NCI-H2171 treated with DMSO at 0.1 percent for 48 hours (cell line): Measurements from ENCODE around the gene CLCN1.

Experiments used
- DNase-seq: peaks from one replicate; lab custom pipeline; 2025; lab: John Stamatoyannopoulos, UW

CLCN1 gene

DNA sequence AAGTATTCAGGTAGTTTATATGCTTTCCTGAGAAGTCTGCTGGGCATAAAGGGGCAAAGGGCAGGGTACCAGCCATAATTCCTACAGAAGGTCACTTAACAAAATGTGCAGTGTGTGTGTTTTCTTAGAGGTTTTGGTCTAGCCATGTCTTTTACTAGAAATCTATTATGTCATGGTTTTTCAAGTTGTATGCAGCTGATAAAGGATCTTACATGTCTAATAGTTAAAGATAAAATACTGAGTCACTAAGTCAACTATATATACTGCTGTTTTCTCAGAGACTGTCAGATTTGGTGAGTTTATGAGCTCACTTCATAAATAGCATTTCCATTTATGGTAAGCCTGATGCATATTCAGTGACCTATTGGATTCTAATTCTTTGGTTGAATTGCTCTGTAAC is 20.0 kb upstream of the CLCN1 start:
- DNase-seq = no peak

DNA sequence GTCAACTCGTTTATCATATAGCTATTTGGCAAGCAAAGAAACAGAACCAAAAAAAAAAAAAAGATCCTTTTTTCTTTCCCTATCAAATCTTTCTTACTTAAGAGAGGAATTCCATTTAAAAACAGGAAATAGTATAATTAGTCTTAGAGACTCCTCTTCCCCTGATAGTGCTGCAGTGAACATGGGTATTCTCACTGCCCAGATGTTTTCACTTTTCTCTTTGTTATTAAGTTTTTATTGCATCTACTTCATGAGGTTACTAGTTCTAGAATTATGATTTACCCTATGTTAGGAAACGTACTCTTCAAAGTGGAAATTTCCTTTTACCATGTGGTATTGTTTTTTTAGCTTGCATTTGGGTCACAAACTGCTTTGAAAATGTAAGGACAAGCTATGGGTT is 19.2 kb upstream of the CLCN1 start:
- no peak for DNase-seq

DNA sequence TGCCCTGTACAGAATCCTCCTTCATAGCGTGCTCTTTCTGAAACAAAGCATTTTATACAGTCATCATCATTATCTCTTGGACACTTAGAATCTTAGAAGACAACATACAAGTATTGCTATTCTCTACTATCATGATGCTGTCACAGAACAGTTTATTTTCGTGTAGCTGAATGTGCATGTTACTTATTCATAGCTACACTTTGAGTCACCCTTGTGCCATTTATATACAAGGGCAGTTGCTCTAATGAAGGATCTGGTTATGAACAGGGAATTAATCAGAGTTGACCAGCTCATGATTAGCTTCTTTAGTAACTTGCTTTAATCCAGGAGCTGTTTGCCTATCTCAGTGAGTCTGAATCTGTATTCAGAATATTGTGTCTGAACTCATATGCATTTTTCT is 16.6 kb upstream of the CLCN1 start:
- DNase-seq = no peak

DNA sequence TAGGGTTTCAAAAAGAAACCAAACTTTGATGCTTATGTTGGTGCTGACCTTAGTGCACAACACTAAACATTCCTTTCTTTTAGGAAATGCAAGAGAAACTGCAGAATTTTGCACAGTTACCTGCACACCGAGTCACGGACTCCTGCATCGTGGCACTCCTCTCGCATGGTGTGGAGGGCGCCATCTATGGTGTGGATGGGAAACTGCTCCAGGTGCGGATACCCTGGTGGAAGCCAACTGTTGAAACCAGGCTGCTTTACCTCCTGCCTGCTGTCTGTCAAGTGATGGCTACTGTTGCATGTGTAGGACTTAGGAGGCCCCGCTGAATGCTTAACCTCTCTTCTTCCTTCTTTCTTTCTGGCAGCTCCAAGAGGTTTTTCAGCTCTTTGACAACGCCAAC is 16.1 kb upstream of the CLCN1 start:
- peak; percentile 12 for DNase-seq

DNA sequence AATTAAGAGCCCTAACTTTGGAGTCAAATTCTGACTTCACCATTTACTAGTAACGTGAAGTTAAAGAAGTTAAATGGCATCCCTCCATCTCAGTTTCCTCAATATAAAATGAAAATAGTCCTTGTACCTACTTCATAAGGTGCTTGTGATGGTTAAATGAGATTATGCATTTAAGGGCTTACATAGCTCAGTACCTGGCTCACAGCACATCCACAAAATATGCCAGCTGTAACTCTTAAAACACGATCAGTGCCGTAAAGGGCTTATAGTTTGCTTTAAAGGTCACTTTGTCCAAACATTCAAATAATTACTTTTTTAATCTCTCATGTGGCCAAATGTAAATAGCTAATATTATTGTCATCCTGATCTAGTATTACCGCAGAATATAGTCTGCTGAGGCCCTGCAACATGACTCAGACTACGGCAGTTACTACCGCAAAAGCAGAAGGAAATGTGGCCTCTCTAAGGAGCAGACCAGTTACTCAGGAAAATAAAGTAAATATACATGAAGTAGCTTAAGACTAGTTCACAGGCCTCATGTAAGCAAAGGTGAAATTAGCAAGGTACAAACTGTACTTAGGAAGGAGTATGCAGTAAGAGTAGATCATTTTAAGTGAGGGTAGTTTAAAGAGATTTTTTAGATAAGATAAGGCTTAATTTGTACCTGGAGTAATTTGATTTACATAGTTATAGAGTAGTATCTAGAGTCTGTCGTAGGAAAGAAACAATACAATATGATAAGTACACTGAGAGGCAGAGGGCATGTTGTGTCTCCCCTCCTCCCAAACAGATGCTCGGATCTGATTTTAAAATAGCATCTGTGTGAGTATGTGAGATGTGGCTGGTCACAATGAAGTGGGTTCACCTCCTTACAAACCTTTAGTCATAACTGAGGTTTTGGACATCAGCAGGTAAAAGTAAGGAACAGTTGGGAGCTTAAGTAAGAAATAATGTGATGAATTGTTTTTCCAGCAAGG is 14.7 kb upstream of the CLCN1 start:
- DNase-seq = no peak

DNA sequence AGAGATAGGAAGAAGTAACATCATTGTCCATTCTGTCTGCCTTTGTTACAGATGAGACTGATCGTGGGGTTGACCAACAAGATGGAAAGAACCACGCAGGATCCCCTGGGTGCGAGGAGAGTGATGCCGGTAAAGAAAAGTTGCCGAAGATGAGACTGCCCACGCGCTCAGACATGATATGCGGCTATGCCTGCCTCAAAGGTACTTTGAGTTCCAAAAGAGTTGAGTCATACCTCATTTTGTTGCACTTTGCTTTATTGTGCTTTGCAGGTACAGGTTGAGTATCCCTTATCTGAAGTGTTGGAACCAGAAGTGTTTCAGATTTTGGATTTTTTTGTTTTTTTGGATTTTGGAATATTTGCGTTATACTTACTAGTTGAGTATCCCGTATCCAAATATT is 12.2 kb upstream of the CLCN1 start:
- no peak for DNase-seq

DNA sequence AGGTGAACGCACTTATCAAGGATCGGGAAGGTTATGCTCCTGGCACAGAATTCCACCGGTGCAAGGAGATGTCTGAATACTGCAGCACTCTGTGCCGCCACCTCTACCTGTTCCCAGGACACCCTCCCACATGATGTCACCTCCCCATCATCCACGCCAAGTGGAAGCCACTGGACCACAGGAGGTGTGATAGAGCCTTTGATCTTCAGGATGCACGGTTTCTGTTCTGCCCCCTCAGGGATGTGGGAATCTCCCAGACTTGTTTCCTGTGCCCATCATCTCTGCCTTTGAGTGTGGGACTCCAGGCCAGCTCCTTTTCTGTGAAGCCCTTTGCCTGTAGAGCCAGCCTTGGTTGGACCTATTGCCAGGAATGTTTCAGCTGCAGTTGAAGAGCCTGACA is 11.0 kb upstream of the CLCN1 start:
- no peak for DNase-seq

DNA sequence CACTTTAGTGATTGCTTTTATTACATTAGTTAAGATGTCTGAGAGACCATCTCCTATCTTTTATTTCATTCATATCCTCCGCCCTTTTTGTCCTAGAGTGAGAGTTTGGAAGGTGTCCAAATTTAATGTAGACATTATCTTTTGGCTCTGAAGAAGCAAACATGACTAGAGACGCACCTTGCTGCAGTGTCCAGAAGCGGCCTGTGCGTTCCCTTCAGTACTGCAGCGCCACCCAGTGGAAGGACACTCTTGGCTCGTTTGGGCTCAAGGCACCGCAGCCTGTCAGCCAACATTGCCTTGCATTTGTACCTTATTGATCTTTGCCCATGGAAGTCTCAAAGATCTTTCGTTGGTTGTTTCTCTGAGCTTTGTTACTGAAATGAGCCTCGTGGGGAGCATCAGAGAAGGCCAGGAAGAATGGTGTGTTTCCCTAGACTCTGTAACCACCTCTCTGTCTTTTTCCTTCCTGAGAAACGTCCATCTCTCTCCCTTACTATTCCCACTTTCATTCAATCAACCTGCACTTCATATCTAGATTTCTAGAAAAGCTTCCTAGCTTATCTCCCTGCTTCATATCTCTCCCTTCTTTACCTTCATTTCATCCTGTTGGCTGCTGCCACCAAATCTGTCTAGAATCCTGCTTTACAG is 10.4 kb upstream of the CLCN1 start:
- DNase-seq = no peak

DNA sequence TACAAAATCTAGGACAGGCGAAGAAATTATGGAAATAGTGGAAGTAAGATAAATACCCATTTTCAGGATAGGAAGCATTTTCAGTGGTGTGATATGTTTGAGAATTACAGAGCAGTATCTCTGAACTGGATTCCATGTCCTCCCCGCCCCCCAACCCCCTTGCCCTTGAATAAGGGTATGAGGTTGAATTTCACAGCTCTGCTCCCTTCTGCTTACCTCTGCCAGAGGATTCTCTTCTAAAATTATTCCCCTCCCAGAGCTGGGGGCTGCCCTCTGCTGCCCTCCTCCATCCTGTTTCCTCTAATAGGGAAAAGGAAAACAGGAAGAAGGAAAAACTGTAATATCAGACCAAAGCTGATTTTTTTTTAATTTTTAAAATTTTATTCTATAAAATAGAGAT is 7.3 kb upstream of the CLCN1 start:
- DNase-seq = no peak

DNA sequence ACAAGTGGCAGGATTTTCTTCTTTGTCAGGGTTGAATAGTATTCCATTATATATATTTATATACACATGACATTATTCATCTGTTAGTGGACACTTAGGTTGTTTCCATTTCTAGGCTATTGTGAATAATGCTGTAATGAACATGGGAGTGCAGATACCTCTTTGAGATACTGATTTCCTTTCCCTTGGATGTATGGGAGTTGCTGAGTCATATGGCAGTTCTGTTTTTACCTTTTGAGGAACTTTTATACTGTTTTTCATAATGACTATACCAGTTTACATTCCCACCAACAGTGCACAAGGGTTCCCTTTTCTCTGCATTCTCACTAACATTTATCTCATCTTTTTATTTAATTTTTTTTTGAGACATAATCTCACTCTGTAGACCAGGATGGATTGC is 1.8 kb upstream of the CLCN1 start:
- no peak for DNase-seq

DNA sequence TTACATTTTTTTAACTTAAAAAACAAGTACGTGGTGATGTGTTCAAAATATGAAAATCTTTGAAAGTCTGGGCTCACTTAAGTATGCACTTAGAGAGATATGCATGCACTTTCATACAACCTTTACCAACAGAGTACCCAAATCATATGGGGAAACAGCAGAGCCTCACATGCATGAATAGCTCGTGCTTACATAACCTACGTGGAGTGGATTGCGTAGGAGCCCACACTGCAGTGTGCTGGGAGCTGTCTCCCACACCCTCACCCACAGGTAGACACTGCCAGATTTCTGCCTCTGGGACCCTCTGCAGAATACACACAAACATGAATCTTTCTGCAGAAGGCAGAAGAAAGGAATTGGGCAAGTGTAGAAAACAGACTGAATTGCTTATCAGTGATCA is 581 bp downstream of the CLCN1 start:
- no peak for DNase-seq

DNA sequence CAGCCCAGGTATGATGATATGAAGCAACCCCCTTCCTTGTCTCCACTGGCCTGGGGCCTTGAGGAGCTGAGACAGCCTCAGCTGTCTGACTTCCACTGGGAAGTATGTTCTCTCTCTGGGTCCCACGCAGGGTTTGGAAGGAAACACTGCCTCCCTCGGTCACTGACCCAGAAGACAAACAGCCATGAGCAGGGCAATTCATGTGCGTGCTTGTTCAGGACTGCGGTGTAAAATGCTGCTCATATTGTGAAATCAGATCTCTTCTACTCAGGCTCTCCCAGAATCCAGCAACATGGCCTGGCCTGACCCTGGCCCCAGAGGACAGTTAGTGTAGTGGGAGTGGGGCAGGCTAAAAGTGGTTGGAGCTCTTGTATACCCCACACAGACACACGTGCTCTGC is 2.8 kb downstream of the CLCN1 start:
- no peak for DNase-seq

DNA sequence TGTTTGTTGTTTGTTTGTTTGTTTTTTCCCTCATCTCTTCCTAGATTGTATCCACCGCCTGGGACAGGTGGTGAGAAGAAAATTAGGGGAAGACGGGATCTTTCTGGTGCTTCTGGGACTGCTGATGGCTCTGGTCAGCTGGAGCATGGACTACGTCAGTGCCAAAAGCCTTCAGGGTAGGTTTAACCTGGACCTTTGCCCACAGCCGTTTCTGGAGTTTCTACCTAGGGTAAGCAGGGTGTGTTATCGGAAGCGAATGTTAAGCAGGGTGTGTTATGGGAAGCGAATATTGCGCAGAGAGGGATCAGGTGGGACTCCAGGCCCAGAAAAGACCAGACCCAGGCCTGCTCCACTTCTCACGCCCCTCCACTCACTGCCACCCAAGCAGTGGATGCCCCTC is 4.7 kb downstream of the CLCN1 start:
- no peak for DNase-seq

DNA sequence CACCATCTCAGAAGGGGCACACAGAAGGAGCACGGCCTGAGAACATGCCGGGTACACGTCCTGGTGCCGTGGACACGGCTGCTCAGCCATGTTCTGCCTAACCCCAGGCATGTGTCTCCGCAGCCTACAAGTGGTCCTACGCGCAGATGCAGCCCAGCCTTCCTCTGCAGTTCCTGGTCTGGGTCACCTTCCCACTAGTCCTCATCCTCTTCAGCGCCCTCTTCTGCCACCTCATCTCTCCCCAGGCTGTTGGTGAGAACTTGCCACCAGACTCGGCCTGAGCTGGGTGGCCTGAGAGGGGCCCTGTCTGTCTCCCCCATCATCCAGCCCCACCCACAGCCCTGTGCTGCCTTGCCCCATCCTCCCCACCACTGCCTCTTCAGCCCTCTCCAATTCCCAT is 5.3 kb downstream of the CLCN1 start:
- DNase-seq = no peak

DNA sequence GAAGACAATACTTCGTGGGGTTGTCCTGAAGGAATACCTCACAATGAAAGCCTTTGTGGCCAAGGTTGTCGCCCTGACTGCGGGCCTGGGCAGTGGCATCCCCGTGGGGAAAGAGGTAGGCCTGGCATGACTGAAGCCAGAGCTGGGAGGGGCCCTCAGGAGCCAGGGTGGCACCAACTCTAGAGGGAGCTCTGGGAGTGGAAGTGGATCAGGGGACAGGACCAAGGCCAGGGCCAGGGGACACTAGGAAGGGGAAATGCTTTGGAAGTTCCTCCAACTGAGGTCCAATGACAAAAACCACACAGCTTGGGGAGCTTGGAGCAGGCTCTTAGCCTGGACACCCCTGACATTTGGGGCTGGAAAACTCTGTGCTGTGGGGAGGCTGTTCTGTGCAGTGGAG is 5.8 kb downstream of the CLCN1 start:
- DNase-seq = no peak

DNA sequence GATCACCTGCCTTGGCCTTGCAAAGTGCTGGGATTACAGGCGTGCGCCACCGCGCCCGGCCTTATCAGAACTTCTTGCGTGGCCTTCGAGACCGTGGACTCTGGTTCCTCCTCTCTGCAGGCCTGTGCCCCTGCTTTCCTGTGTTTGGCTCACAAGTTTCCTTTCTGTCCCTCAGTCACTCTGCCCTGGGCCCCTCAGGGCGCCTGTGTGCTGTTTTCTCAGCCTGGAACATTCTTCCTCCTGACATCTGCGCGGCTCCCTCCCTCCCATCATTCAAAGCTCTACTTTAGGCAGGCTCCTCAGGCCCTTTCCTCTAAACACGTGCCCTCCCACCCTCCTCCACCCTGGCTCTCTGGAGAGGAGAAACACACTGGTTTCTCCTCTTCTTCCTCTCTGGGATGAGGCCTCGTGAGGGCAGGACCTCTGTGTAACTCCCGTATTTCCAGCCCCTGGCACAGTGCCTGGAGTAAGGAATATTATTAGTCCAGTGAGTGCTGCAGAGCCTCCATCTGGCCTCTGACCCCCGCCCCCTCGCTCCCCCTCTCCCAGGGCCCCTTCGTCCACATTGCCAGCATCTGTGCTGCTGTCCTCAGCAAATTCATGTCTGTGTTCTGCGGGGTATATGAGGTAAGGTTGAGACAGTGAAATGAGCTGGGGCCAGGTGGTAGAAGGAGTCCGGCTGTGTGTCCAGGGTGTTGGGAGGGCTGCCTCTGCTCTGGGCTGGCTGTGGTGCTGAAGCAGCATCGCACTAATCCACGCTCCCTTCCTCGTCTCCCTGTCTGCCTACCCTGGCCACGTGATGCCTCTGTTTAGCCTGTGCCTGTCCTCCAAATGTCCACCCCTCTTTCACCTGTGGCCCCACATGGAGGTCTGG is 7.1 kb downstream of the CLCN1 start:
- no peak for DNase-seq

DNA sequence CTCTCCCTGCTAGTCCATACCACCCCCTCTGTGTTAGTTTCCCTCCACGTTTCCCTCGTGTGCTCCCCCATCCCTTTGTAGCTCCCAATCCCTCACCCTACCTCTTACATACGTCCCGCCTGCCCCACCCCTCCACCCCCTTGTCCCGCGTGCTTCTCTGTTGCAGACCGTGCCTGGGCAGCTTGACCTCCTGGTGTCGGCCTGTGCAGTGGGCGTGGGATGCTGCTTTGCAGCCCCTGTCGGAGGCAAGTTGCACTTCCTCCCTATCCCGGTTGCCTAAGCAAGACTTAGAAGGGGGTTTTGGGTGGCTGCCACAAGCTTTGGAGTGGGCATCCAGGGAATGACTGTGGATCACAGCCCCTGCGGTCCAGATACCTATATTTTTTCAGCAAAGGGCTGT is 7.7 kb downstream of the CLCN1 start:
- DNase-seq = no peak

DNA sequence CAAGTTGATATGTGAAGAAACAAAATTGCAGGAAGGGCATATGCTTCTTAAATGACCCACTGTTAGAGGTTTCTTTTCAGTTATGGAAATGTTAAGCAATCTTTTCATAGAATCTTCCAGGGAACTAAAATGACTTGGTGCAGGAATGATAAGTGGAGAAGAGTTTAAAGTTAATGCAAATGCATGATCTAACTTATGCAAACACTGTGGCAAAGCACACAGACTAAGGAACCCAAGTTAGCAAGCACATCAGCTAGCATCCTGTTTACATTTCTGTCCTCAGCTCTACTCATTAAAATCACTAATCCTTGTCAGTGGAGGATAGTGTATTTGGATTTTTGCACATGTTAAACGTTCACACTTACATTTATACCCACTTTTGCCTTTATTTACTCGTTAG is 9.3 kb downstream of the CLCN1 start:
- no peak for DNase-seq

DNA sequence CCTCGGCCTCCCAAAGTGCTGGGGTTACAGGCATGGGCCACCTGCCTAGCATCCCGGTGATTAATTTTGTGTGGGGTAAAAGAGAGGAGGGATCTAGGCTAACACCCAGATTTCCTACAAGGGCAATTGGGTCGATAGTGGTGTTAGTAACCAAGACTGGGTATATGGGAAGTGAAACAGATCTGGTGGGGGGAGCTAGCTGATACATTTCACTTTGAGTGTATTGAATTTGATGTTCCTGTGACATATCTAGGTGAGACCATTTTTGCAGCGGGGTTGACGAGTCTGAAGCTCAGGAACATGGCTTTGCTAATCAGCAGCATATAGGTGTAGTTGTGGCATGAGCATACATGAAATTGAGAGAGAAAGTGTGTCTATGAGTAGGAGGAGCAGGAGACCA is 12.0 kb downstream of the CLCN1 start:
- no peak for DNase-seq

DNA sequence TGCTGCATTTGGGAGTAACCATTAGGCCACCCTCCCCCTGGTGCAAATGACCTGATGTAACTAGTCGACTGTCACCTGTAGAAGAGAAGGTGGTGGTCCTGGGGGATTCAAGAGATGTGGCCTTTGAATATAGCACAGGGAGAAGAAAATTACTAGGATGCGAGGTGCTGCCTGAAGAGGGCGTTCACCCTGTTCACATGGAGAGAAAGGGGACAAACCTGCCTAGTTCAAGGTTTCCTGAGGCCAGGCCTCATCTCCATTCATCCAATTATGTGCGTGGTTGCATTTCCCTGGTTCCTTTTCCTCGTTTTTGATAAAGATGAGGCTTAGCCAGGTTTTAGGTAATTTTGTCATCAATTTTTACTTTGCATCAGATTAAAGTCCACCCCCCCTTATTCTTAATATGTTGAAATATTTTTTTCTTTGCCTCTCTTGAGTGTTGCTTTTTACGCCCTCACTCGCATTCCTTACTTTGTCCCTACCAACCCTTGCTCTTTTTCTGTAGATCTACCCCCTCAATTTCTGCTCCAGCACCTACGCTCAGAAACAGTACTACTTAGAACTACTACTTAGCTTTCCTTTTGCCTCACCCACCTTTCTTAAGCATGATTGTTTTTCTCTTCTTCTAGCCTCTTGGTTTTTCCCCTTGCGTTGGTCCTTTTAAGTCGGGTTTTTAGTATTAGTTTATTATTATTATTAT is 13.7 kb downstream of the CLCN1 start:
- no peak for DNase-seq

DNA sequence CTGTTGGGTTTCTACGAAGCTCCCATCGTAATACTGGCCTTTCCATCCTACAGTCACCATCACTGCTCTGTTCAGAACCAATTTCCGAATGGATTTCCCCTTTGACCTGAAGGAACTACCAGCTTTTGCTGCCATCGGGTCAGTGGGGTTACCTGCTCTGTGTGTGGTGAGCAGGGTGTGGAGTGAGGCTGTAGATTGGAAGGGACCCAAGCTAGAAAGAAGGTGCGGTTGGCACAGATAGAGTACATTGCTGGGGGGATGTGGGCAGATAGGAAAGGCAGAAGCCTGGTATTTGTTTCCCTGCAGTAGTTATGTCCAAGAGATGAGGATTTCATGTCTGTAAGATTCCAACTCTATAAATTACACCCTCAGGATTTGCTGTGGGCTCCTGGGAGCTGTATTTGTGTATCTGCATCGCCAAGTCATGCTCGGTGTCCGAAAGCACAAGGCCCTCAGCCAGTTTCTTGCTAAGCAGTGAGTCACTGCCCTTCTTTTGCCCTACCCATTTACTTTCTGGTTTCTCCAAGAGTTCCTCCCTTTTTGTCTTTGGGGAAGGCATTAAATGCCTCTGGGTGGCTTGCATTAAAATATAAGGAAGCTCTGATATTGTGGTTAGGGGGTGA is 15.4 kb downstream of the CLCN1 start:
- no peak for DNase-seq

DNA sequence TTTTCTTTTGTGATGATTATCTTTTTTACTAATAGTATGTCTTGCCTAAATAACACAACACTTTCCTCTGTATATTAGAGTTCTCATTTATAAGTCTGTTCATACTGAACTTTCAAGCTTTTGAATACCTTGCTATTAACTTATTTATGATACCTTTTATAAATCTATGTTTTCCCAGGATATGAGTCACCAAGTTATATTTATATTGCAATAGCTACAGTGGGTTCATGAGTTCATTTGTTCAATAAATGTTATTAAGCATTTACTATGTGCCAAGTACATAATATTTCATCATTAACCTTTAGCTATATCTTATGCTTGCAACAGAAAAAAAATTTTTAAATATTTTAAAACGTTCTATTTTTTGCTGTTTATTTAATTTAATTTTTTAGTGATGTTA is 18.3 kb downstream of the CLCN1 start:
- DNase-seq = no peak
